NCI-H2081 treated with DMSO at 0.1 percent for 48 hours (cell line): Measurements from ENCODE around the gene ITGAE.

Experiments
- DNase-seq: peaks from one replicate; lab custom pipeline; 2025; lab: John Stamatoyannopoulos, UW

ITGAE gene

DNA sequence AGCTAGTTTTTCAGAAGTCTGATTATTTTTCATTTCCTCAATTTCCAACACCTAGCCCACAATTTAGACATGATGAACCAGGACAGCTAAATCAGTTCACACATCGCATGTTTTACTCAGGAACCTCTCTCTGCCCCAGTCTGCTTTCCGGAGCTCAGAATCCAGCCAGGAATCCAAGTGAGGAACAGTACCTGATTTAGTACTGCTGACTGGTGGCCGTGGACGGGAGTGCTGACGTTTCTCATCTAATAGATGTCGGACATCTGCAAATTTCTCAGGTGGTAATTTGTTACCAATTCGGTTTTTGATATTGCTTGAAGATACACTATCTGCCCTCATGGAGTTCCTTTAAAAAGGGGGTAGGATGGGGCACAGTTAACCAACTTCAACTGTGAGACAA, 14.9 kb upstream of the ITGAE start:
- DNase-seq, result no peak

DNA sequence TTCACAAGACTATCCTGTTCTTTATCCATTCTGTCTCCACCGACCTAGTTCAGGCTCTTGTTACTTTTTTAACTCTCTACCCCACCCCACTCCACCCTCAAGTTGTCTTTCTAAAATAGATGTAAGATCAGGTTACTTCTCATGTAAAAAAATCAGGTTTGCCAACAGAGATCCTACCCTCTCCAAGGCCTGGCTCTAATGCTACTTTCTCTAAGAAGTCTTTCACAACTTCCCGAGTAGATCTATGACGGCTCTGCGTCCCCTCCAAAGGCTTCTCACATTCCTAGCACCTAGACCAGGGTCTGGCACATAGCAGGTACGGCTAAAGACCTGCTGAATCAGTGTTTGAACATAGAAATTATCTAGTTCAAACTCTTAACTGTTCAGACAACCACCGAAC, 14.1 kb upstream of the ITGAE start:
- no peak for DNase-seq

DNA sequence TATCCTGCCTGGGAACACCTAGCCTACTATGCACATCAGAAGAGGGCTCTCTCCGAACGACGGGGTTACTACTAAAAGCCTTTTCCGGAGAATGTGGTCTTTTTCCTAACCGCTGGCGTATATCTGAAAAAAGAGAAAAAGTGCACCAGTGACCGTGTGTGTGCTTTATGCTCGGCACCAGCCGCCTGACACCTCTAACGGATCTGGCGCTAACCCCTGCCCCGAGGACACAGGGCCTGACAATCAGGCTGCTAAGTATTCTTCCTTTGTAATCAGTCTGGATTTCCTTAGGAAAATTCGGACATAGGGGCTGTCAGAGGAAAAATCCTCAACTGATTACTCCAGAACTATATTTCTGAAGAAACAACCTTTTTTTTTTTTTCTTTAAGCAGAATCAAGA, 13.4 kb upstream of the ITGAE start:
- DNase-seq, result no peak

DNA sequence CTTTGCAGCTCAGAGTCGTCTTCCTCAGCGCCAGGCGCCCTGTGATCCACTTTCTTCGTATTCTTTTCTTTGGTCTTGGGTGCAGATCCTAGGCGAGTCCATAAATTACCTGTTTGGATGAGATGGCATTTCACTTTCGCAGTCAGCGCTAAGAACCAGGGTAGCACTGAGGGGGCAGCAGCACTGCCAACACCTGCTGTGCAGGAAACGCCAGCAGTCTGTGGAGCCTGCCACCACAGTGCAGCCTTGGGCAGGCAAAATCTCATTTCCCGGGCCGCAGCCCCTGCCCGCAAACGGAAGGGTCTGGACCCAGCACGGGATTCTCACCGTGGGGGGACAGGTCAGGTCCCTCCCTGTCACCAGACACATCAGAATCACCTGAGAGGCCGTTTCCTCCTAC, 12.2 kb upstream of the ITGAE start:
- DNase-seq, result no peak

DNA sequence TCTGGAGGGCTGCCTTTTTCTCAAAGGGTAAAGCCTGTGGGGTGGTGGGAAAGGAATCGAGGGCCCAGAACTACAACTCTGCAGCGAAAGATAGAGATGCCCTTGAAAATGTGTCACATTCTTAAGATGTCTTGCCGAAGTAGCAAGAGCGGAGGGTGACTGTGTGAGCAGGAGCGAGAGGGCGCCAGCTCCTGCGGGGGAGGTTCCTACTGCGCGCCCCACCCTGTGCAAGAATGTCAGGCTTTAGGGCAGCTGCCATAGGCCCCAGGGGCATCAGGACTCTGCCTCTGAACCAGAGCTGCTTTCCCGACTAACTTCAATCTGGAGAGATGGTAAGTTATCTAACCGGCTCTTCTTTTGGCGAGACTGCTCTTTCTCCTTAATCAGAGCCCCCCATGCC, 11.8 kb upstream of the ITGAE start:
- DNase-seq, result no peak

DNA sequence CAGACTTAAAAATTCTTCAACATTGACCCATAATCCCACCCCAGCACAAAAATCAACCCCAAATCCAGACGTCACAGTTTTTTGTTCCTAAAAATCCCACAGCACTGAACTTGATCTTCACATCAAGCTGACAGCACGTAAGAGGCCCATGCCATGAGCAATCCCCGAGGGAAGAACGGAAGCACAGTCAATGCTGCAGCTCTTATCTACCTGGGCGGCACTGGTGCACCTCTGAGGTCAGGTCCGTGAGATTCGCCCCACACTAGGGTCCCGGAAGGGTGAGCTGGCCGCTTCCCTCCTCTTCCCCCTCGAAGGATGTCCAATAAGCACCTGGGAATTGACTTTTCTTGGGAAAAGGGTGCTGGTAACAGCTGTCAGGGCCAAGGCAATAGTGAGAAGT, 11.3 kb upstream of the ITGAE start:
- no peak for DNase-seq

DNA sequence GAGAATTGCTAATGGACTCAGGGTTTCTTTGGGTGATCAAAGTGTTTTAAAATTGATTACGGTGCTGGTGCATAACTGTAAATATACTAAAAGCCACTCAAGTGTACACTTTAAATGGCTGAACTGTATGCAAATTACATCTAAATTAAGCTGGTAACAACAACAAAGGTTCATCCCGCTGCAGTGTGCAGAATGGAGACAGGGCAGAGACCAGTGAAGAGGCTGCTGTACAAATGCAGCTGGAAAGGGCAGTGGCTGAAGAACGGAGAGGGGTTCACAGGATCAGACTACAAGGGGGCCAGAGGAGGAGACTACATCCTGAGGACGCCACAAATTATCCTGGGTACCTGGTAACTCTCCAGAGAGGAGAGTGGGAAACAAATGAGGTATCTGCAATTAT, 9.0 kb upstream of the ITGAE start:
- DNase-seq, result no peak

DNA sequence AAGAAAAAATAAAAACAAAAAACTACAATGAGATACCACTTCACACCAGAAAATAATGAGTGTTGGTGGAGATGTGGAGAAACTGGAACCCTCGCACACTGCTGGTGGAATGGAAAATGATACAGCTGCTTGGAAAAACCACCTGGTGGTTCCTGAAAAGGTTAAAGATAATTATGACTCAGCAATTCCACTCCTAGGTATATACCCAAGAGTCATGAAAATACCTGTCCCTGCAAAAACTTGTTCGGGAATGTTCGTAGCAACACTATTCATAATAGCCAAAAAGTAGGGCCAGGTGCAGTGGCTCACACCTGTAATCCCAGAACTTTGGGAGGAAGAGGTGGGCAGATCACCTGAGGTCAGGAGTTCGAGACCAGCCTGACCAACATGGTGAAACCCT, 8.1 kb upstream of the ITGAE start:
- no peak for DNase-seq

DNA sequence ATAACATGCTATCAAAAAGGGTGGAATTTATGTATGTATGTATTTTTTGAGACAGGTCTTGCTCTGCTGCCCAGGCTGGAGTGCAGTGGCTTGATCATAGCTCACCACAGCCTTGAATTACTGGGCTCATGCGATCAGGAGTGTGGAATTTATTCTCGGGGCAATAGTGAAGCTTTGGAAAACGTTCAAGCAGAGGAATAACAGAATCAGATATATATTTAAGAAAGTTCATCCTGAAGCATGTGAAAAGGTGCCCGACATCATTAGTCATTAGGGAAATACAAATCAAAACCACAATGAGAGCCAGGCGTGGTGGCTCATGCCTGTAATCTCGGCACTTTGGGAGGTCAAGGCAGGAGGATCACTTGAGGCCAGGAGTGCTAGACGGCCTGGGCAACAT, 7.7 kb upstream of the ITGAE start:
- no peak for DNase-seq

DNA sequence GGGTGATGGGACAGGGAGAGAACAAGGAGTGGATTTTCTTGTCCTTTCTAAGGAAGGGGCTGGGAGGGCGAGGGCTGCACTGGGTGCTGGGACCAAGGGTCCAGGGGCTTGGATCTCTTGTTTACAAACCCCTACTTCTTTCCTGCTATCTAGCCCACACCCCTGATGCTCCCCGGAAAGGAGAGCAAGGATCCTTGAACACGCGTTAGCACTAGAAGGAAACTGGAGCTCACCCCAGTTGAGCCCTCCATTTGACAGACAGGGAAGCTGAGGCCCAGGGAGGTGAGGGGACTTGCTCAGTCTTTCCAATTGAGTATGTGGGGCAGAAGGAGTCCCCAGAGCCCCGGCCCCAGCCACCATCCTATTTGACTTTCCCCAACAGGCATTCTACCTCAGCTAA, 4.6 kb upstream of the ITGAE start:
- DNase-seq, result no peak

DNA sequence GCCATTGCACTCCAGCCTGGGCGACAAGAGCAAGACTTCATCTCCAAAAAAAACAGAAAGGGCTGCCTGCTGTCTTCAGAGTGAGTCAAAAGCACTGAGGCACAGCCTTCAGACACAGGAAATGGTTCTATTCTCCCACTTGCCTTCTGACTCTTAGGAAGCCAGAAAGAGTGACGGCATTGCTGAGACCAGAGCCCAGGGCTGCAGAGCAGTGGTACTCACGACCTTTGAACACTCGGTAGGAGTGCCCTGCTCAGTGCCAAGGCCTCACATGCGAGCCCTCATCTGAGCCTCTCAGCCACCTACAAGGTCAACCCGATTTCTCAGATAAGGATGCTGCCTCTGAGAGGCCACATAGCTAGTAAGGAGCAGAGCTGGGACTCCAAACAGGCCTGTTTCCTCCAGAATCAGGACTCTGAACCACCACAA, 3.5 kb upstream of the ITGAE start:
- no peak for DNase-seq

DNA sequence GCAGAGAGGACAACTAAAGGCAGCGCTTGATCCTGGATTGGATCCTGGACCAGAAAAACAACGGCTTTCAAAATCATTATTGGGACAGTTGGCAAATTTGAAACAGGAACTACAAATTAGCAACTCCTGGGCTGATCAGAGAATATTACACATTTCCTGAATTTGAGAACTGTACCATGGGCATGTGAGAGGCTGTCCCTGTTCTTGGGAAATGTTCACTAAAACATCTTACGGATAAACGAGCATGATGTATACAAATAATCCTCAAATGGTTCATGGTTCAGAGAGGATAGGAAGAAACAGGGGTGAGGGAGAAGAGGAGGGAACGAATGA, 2.3 kb upstream of the ITGAE start:
- no peak for DNase-seq

DNA sequence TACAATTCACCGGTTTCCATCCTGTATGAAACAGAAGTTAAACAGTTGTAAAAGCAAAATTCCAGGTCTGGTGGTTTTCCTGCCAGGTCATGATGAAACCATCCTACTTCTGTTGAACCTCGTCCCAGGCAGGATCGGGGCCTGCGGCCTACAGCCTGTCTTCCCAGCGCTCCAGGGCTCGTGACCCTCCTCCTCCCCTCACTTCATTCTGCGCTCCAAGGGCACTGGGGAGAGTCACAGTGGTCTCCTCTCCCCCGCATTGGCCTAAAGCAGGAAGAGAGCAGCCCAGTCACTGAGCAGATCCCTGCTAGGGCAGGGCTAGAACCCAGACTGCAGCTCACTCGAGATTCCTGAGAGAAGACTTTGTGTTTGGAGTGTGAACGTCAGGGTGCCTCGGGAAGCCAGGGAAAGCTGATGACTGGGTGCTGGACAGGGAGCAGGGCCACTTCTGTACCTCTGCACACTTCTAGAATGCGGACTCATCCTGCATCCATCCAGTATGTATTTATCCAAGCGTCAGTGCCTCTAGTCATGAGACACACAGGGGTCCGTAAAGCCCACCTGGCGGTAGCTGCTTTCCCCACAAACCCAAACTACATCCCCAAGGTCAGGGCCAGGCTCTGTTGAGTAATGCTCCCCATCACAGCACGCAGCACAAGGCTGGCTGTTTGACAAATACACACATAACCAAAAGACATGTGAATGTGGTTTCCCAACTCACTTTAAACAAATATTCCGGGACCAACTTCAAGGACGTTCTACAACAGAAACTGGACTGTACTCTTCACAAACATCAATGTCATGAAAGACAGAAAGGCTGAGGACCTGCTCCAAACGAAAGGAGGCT, 1.7 kb upstream of the ITGAE start:
- no peak for DNase-seq

DNA sequence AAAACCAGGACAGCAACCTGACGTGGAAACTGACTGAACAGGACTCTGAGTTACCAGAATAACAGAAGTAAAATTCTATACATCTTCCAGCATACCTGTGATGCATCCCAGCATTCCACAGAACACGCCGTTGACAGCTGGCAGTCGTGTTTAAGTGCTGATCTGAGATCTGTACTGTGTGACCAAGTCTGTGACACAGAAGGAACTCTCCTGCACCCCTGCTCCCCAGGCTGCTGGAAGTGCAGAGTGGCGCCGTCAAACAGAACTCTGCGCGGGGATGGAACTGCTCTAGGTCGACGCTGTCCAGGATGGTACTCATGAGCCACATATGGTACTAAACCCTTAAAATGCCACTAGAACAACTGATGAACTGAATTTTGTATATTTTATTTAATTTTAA, 804 bp upstream of the ITGAE start:
- no peak for DNase-seq

DNA sequence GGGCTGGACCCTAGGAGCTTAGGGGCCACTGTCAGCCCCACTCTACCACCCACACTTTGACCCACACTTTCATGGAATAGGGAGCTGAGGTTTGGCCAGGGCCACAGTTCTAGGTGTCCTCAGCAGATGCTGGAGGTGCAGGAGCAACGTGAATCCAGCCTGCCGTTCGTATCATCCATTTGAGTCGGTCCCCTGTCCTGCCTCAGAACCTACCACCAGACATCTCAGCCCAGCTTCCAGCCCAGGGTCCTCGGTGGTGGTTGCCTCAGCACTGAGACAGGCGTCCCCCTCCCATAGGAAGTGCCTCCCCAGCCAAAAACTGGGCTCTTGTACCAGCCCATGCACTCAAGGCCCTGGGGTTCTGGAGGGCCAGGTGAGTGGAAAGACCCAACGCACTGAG, 359 bp upstream of the ITGAE start:
- no peak for DNase-seq

DNA sequence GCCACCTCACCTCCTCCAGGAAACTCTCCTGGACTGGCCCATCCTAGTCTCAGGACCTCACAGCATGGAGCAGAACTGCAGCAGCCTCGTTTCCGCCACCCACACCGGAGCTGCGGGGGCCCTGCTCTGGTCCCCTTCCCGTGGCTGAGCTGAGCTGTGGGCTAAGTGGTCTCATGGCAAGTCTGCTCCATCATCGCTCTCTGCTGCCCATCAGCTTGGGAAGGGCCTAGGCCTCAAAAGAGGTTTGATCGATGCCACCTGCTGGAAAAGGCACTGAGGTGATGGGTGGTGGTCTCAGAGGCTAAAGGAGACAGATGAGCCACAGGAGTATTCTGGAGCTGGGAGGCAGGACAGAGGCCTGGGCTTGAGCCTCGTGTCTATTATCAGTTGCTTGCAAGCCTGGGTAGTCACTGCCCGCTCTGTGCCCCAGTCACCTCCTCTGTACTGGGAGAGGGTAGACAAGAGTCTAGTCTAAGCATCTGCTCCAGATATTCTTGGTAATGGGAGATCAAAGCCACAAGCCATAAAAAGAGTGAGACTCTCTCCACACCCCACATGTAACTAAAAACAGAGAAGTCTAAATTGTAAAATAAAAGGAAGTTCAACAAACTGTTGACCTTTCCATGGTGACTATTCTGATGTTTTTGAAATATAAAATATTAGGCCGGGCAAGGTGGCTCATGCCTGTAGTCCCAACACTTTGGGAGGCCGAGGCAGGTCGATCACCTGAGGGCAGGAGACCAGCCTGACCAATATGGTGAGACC, 1.6 kb downstream of the ITGAE start:
- no peak for DNase-seq

DNA sequence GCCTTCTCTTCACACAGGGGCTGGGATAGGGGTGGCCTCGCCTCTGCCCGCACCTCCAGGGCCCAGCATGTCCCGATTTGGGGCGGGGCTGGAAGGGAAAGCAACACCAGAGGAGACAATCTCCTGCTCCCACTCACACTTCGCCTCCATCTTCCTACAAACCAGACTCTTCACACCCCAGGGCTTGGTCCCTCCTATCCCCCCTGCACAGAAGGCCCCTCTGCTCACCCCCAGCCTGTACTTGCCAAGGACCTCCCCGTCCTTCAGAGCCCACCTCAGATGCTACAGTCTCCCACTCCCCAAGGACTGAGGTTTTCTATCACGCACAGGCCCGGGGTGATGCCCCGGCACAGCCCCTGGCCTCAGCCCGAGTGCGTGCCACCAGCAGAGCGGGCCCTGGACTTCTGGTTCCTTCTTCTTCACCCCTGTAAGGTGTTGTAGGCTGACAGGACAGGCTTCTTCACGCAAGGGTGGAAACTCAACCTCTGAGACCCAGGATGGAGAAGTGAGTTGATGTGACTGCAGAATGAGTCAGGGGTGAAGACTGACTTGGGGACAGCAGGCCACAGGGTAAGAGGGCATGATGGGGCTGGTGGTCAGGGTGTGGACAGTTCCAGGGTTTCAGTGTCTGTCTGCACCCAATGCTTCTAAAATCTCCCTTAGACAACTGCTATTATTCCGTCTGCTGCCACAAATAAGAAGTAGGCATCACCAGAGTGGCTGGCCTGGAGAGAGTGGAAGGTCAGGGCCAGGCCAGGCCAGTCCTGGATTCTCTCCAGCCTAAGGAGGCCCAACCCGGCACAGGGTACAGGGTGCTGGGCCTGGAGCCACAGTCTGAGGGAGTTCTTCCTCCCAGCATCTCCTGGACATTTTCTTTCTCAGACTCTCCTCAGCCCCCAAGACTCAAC, 2.5 kb downstream of the ITGAE start:
- no peak for DNase-seq

DNA sequence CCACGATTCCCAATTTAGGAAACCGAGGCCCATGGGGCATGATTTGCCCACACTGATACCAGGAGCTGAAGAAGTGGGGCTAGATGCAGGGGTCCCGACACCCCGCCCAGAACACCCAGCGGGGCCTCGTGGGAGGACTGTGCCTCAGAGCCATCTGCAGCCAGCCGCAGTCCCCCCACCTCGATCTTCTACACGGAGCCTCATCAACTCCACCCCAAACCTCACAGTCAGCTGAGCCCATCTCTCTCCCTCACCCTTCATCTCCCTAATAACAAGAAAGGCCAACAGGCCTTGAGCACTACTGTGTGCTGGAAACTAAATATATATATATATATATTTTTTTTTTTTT, 4.2 kb downstream of the ITGAE start:
- no peak for DNase-seq

DNA sequence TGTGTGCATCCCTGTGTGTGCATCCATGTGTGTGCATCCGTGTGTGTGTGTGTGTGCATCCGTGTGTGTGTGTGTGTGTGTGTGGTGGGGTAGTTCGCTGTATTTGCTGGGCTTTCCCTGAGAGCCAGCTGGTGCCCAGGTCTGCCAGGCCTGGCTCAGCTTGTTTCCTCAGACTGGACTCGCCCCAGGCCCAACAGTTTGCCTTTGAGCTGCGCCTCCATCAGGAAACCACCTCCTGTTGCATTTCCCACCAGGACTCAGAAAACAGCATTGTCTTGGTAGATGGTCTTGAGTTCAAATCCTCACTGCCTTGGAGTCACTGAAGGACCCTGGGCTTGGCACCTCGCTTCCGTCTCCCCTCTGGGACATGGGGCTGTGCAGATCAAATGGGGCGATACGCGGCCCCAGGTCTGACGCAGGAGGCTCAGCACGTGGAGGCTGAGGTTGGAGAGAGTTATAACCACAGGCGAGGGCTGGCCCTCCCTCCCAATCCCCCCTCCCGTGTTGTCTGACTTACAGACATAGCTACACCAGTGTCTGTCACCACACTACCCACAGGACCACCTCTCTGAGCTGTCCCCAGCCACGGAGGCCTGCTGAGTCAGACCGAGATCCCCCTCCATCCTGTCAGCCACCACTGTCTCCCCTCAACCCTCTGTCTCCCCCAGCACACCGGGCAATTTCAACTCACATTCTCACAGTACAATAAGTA, 4.7 kb downstream of the ITGAE start:
- no peak for DNase-seq

DNA sequence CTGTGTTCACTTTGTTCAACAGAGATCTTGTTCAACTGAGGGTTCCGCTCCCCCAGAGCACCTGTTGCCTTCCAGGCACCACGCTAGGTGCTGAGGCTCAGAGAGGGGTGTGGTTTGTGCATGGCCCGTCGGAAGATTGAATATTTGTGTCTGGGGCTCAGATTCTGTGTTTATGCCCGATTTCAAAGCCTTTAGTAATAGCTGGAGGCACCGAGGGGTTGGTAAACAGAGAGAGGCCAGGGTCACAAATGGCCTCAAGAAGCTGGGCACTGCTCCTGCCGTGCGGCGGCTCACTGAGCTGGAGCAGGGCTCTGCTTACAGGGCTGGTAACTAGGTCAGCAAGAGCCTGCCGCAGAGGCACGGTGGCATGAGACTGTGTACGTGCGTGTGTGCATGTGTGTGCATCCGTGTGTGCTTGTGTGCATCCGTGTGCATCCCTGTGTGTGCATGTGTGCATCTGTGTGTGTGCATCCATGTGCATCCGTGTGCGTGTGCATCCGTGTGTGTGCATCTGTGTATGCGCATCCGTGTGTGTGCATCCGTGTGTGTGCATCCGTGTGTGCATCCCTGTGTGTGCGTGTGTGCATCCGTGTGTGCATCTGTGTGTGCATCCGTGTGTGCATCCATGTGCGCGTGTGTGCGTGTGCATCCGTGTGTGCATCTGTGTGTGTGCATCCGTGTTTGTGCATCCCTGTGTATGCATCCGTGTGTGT, 5.4 kb downstream of the ITGAE start:
- no peak for DNase-seq

DNA sequence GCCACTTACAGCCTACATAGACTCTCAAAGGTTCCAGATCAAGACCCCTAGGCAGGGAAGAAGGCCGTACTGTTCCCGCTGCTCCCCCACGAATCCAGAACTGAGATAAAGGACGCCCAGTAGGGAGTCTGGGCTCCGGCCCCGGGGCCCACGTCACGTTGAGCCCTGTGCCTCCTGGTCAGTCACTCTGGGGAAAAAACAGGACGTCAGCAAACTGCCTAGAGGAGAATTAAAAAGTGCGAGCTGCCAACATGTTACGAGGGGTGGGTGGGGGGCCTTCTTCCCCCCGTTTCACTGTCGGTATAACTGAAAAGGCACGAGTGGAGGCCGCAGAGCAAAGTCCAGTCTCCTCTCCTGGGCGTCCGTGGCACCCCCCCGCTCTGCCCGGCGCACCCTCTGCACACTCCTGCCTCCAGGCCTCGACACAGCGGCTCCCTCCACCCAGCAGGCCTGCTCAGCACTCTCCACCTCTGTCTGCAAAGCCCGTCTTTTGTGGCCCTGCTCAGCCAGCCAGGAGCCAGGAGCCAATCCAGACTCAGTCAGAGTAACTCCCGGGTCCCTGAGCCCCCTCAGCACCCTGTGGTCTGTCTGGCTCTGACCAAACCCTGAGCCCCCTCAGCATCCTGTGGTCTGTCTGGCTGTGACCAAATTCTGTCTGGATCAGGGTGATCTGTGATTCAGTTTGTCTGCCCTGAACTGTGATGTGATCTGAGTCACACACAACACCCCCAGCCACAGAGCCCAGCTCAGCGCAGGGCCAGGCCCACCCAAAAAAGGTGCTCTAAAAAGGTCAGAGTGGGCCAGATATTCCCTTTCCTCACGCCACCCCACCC, 6.2 kb downstream of the ITGAE start:
- no peak for DNase-seq
